Measurements from ENCODE around the gene ACTR3. TPM values are rescaled to one million over a fixed set of nuclear protein-coding genes. Genes with fewer than 3 reads are reported as not detected.

The ACTR3 gene
- total RNA-seq, 1 experiment from 2014 or later, result 389 TPM

DNA sequence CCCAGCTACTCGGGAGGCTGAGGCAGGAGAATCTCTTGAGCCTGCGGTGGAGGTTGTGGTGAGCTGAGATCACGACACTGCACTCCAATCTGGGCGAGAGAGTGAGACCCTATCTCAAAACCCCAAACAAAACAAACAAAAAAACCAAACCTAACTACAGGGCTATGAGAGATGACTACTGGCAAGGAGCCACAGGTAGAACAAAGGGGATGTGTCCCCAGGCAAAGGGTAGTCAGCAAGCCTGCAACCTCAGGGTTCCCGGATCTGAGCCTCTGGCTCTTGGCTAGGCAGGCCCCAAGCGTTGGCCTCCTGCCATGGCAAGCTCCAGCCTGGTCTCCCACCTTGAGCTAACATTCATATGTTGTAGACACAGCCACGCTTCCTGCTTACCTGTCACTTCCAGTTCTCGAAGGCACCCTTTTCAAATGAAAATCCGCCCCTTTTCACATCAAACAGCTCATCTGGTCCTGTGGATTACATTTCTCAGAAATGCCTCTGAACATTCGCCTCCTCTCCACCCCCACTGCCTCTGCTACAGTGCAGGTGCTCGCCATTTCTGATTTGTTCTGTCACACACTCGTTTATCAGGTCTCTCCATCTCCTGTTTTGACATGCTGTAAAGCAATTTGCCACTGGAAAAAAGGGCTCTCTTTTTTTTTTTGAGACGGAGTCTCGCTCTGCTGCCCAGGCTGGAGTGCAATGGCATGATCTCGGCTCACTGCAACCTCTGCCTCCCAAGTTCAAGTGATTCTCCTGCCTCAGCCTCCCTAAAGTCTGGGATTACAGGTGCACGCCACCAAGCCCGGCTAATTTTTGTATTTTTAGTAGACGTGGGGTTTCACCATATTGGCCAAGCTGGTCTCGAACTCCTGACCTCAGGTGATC lies 13.1 kb upstream of the ACTR3 start:
- DNase-seq (ENCODE audit: low read depth), result peak; percentile 67

DNA sequence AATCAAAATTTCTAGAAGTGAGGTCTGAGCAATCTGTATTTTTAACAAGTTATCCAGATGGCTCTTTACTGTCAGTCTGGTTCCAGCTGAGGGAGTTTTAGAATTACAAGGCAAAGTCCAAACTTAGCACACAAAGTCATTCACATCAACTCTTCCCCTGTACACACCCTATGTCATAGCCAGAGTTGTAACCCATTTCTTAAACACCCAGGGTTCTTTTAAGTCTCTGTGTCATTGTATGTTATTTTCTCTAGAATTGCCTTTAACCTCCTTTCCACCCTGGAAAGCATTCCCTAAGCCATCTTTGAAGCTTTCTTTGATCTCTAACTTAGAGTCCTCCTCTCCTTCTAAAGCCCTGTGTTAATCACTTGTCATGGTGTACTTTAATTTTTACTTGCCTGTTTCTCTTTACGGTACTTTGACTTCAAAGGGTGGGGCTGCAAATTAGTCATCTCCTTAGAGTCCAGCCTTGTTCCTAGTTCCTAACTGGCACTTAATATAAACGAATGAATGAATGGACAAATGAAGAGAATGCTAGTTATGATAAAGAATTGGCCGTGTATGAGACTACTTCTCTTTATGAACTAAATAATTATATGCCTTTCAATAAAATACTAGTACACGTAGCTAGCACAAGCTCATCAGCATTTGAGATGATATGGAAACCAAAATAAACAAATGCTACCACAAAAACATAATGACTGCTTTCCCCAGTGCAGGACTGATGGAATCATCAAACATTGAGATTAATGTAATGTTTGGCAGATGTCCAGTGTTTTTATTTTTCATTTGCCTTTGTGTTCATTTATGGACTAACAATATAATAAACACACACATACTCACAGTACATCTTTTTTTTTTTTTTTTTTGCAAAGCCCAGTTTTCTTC lies 11.9 kb upstream of the ACTR3 start:
- peak; percentile 77 for DNase-seq (ENCODE audit: low read depth)

DNA sequence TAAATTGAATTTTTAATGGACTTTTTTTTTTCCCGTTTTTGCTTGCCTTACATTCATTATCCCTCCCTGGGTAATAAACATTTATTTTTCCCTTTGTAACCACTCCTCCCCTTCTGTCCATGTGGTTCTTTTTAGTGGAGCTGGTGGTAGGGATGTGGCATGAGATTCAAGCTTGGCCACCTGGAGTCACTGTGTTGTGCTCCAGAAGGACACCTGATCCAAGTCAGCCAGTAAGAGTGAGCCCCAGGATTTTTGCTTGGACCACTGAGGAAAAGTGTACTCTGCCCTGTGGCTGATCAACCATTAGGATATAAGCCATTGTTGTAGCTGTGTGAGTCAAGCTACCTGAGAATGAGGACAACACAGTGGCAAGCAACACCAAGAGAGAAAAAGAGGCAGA lies 11.1 kb upstream of the ACTR3 start:
- DNase-seq (ENCODE audit: low read depth), result no peak

DNA sequence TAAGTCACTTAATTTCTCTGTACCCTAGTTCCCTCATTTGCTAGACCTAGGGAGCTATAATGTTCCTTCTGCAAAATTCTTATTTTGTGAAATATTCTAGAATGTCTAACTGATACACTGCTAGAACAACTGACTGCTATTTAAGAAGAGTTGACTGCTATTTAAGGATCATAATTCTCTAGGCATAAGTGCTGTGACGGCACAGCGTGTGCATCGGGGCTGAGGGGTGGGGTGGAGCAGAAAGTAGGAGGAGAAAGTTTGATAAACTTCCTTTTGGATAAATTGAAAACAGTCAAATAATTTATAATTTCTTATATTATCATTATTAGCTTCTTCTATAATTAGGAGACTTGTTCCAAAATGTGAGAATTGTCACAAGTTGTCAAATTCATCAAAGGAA lies 10.4 kb upstream of the ACTR3 start:
- no peak for DNase-seq (ENCODE audit: low read depth)

DNA sequence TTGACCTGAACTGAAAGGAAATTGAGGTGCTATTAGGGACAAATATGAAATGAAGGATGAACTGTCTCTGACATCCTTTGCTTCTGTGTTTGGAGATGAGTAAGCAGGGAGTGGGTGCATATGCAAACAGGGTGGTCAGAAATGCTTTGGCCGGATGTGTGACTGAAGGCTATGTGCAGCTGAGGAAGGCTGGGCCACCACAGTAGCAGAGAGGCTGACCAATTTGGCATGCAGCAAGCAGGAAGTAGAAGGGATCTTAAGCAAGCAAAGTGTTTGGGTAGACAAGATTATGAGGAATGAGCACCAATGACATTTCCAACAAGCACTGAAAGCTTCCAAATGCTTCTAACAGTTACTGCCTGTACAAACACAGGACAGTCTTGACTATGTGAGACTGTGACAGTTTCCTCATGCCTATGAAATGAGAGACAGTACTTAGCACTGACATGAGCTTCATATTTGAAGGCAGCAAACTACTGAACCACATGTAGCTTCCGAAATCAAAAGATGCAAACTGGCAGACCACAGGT lies 3.3 kb upstream of the ACTR3 start:
- peak; percentile 93 for DNase-seq (ENCODE audit: low read depth)

DNA sequence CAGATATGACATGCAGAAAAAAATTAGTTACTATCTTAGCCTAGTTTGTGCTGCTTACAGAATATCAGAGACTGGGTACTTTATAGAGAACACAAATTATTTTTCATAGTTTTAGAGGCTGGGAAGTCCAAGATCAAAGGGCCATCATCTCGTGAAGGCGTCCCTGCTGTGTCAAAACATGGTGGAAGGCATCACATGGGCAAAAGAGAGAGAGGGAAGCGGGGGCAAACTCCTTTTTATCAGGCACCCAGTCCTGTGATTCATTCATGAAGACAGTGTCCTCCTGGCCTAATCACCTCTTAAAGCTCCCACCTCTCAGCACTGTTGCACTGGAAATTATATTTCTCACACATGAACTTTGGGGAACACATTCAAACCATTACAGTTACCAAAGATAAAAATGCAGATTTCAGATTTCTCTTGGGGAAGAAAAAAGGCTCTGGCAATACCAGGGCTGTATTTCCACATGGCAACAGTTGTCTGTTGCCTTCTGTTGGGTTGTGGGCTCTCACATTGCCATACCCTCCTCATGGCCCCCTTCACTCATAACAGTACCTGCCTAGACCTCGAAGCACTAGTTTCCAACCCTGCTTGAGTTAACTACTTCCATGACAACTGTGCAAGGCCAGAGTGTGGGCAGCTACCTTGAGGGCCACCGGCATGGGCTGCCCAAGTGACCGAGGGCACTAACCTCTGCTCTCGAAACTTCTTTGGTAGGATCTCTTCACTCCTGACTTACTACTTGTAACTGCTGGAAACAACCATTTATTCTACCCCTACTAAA lies 2.7 kb upstream of the ACTR3 start:
- DNase-seq (ENCODE audit: low read depth), result no peak

DNA sequence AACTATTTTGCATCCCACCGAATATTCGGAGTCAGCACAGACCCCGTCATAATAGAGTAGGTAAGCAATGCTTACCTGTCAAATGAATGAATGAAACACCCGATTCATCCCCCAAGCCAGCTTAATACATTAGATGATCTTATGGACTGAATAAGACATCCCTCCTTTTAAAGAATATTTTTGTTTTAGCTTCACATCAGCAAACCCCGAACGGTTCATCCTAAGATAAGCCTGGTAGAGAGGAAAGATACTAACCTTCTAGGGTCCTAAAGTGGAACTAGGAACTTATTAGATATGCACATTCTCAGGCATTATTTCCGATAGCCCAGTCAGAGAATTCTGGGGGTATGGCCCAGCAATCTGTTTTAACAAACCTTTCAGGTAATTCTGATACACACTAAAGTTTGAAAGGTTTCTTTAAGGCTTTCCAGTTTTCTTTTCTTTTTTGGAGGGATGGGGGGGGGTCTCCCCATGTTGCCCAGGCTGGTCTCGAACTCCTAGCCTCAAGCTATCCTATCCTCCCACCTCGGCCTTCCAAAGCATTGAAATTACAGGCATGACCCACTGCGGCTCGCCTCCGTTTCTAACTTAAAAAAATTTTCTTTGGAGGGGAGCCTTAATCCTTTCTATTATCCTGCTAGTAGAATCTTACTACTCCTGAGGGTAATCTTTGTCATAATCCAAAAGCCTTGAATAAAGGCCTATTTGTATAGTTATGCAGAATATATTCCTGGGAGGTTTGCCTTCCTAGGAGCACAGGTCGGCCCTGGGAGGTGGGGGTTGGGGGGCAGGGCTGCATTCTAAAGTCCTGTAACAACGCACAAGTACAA lies 1.0 kb upstream of the ACTR3 start:
- no peak for DNase-seq (ENCODE audit: low read depth)

DNA sequence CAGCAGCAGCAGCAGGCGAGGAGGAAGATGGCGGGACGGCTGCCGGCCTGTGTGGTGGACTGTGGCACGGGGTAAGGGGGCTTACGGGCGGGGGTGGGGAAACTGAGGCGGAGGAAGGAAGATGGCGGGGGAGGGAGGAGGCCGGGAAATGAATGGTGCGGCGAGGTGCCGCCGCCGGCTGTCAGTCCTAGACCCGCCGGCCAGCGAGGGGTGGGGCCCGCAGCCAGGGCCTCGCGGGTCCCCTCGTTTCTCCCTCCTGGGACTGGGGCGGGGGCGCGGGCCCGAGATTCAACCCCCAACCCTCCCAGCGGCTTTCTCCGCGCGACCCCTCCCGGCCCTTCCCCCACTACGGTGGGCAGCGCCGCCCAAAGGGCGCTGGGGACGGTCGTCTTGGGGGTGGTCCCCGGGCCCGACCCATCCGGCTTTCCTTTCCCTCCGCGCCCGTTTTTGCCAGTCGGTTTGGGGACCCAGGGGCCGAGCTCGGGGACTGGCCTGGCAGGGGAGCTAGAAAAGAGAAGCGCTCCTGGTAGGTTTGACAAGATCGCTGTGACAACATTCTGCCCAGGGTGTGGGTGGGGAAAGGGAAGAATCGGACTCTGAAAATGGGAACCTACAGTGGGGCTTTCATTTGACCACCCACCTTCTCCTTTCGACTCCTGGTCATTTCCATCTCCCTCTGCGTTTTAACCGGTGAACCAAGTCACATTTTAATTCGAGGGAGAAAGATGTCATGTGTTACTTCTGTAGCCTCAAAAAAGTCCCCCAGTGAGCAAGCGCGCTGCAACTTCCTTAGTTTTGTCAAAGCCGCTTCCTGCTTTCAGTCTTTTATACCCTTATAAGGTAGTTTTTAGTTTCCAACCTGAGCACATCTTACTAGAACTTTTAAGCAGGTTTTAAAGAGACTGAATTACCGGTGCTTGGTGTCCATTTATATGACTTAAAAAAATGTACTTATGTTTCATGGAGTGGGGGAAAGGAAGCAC lies 655 bp downstream of the ACTR3 start:
- DNase-seq (ENCODE audit: low read depth), result peak; percentile 84

DNA sequence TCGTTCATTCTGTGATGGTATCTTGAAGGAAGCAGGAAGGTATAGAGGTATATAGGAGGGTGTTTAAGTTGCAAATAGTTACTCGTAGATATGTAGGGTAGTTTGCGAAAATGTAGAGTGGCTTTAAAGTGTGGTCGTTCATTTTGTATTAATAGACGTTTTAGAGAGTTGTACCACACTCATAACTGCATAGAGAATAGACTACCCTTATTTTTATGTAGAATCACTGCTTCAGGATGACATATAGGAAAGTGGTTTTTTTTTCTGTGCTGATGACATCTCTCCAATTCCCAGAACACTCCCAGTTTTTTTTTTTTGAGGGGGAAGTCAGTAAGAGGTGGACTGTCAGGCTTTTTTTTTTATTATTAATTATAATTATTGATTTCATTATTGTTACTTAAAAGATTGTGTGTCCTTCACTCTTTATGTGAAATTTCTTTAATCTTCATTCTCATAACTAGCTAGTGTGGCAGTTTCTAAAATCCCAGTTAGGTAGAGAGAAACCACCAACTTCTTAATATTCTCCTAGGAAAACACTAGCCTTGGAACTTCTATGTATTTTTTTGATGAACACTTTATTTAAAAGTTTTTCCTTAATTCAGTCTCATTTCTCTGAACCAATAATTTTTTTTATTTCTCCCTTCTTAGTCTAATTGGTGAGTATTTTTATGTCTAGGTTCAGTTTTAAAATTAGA lies 1.5 kb downstream of the ACTR3 start:
- no peak for DNase-seq (ENCODE audit: low read depth)

DNA sequence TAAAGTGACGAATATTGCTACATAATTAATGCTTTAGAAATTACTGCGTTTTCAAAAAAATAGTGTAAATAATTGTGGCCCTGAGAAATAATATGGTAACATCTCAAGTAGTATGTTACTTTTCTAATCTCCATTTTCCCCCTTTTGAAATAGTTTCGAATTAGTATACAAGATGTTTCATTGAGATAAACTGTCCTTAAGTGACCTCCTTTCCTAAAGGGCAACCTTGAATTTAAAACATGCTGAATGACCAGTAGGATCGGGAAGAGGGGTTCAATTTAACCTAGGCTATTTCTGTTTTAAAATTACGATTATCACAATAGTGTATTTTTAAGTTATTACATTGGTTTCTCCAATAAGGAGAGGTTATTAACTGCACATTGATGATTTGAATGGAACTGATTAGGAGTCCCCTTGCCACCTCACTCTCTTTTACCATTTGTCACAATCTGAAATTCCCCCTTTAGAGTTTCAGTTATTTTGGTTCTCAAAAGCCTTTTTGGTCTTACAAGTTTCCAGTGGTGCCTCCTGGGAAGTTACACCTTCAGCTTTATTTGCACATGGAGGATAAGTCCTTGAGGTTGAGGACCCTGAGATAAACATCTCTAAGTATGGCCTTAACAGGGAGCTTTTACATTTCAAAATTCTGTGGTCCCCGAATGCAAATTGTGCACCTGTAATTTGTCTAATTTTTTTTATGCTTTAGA lies 2.3 kb downstream of the ACTR3 start:
- no peak for DNase-seq (ENCODE audit: low read depth)

DNA sequence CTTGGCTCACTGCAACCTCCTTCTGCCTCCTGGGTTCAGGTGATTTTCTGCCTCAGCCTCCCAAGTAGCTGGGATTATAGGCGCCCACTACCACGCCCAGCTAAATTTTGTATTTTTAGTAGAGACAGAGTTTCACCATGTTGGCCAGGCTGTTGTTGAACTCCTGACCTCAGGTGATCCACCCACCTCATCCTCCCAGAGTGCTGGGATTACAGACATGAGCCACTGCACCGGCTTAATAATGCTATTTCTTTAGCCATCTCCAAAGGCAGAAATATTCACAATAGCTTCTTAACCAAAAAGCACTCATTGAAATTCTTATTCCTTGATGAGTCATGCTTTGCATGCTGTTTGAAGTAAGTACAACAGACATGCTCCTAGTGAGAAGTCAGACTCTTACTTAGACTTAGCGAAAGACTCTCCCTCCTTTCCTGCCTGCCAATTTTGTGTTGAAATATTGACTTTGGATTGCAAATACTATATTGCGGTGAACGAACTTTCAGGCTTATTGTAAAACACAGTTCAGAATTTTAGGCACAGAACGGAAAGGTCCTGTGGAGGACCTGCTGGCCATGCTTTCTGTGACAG lies 4.4 kb downstream of the ACTR3 start:
- peak; percentile 87 for DNase-seq (ENCODE audit: low read depth)

DNA sequence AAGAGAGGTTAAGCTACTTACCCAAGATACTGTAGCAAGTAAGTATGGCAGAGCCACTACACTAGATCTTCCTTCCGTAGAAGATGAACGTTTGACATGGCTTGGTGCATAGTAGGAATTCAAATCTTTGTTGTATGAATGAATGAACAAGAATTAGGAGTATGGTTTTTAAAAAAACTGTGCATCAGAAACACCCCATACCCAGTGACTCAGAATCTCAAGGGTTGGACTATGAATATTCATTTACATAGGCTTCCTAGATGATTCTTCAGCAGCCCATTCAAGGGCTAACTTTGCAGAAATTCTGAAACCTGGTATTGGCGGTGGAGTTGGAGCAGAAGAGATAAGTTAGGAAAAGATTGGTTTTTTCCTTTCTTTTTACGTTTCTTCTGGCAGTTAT lies 5.4 kb downstream of the ACTR3 start:
- peak; percentile 18 for DNase-seq (ENCODE audit: low read depth)

DNA sequence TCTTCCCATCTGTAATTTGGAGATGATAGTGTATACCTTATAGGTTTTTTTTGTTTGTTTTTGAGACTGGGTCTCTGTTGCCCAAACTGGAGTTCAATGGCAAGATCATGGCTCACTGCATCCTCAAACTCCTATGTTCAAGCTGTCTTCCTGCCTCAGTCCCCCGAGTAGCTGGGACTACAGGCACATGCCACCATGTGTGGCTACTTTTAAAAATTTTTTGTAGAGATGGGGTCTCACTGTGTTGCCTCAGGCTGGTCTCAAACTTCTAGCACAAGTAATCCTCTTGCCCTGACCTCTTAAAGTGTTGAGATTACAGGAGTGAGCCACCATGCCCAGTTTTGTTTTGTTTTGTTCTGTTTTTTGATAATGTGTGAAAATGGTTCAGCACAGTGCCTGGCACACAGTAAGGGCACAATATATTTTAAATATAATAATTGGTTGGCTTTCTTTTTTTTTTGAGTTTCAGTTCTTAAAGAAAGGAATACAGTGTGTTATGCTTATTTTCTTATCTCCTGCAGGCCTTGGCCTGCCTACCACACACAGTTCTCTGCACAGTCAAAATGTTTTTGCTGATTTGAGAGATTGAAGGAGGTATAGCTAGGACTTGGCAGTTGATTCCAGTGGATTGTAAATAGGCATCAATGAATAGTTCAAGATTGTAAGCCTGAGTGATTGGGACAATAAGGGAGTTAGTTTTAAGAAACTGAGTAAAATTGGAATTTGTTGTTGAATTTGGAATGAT lies 6.1 kb downstream of the ACTR3 start:
- no peak for DNase-seq (ENCODE audit: low read depth)

DNA sequence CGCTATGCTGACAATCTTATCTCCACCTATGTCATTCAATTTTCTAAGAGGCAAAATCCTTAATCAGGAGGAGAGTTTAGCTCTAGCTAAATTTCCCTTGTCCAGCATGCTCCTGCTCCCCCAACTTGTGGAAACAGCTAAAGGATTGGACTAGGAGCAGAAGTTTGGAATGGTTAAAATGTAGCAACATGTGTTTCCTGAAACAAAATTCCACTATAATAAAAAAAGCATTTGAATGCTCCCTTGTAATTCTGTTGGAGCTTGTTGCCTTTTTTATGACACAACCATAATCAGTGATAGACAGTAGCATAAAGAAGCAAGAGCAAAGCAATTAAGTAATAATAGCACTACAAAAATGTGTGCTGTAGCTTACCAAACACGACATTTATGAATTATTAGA lies 6.9 kb downstream of the ACTR3 start:
- DNase-seq (ENCODE audit: low read depth), result no peak

DNA sequence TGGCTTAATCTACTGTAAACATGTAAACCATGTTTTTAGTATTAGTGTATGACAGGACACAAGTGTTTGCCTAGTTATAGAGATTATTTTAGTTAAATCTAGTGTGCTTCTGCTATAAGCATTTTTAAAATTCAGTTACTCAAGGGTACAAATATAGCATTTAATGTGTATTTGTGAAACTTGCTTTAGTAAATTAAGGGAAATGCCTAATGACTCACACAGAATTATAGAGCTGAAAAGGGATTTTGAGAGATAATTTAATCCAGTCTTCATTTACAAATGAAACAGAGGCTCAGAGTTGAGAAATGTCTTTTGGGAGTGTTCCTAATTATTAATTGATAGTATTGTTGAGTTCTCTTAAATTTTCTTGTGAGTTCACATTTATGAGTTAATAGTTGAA lies 8.2 kb downstream of the ACTR3 start:
- DNase-seq (ENCODE audit: low read depth), result no peak

DNA sequence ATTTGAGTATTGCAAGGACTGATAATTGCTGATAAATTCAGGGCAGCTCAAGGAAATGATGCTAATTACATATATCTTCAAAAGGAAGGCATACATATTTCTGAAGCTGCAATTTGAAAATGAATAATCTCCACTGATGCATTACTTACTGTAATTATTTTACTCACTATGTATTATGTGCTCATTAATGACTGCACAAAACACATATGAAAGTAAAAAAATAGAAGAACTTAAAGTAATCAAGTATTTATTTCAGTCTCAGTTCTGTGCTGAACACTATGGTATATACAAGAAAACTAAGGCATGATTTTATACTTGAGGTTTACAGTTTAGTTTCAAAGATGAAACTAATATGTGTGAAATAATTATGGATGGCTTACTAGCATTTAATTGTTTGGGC lies 9.3 kb downstream of the ACTR3 start:
- no peak for DNase-seq (ENCODE audit: low read depth)

DNA sequence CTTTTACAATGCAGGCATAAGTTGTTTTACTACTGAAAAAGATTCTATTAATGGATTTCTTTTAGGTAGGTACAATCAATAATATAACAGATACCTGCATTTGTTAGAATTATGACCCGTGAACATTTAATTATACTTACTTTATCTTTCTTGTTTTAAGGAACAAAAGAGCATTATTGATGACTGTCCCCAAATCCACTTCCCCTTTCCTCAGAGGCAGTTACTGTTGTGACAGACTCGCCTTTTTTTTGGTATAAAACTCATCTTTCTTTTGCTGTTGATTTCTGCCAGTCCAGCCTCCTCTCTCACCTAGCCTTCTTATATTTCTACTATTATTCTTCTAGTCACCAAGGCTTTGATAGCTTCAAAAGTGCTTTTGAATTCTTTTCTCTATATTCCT lies 12.1 kb downstream of the ACTR3 start:
- no peak for DNase-seq (ENCODE audit: low read depth)

All from RPMI7951 (cell line).